Non-pigmented ciliary epithelial cell (primary cell): Measurements from ENCODE around the gene SNX6.
"Not testable (repeated sequence)": the region's sequence is repeated elsewhere in the genome, so short reads cannot be mapped to it uniquely, and the experiment has no call there.

Experiments
- DNase-seq: peaks from one replicate; pipeline ENCODE4 v3.0.0-alpha.2; 2010; ENCODE audit warnings: low read depth

The SNX6 gene

DNA sequence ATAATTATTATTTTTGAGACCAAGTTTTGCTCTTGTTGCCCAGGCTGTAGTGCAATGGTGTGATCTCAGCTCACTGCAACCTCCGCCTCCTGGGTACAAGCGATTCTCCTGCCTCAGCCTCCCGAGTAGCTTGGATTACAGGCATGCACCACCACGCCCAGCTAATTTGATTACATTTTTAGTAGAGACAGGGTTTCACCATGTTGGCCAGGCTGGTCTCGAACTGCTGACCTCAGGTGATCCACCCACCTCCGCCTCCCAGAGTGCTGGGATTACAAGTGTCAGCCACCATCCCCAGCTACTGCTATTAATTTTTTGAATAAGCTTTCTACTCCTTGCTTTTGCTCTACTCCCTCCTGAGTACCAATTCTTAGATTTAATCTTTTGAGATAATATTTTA lies 108.9 kb downstream of the SNX6 start:
- not testable (repeated sequence) for DNase-seq

DNA sequence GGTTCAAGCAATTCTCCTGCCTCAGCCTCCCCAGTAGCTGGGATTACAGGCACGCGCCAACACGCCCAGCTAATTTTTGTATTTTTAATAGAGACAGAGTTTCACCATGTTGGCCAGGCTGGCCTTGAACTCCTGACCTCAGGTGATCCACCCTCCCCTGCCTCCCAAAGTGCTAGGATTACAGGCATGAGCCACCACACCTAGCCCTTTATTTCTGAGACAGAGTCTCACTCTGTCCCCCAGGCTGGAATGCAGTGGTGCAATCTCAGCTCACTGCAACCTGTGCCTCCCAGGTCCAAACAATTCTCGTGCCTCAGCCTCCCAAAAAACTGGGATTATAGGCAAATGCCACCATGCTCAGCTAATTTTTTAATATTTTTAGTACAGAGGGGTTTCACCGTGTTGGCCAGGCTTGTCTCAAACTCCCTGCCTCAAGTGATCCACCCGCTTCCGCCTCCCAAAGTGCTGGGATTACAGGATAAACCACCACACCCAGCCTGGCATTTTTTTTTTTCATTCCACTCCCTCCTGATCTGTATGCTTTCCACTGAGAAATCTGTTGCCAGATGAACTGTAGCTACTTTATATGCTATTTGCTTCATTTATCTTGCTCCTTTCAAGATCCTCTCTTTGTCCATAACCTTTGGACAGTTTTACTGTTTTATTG lies 109.5 kb downstream of the SNX6 start:
- DNase-seq, result not testable (repeated sequence)
